HL-60/S4 treated with retinoic acid at 250 ng/mL for 4 days and 3 days (cell line): ENCODE measurements around the gene ZNF385A.

Source experiments
- in situ Hi-C: fragments of 300-500 bp; cut with MboI; formaldehyde crosslinking; loops from 2 replicates; pipeline ENCODE4 v1.7.0; 2022; ENCODE audit warnings: low sequenced_read_pairs

ZNF385A gene

GRCh38 chr12:54394281-54394719 is 9.8 kb upstream of the ZNF385A start:
- in situ Hi-C loops: loop anchor here (25.0 kb wide), 1 partner anchor 407 kb away; the partner anchor contains the start of gene HOXC10

- in situ Hi-C loops: loop anchor here (25.0 kb wide), 1 partner anchor 406 kb away; the partner anchor contains the start of gene HOXC10
Measured at GRCh38 chr12:54393743-54394142, 9.2 kb upstream of the ZNF385A start.

GRCh38 chr12:54393207-54393609 is 8.7 kb upstream of the ZNF385A start:
- in situ Hi-C loops: loop anchor here (25.0 kb wide), 1 partner anchor 406 kb away; the partner anchor contains the start of gene HOXC10

- in situ Hi-C loops: loop anchor here (25.0 kb wide), 1 partner anchor 405 kb away; the partner anchor contains the start of gene HOXC10
Measured at GRCh38 chr12:54392485-54393206, 8.1 kb upstream of the ZNF385A start.

GRCh38 chr12:54390668-54391551 is 6.4 kb upstream of the ZNF385A start:
- in situ Hi-C loops: loop anchor here (25.0 kb wide), 1 partner anchor 404 kb away; the partner anchor contains the start of gene HOXC10

GRCh38 chr12:54390176-54390667 is 5.7 kb upstream of the ZNF385A start:
- in situ Hi-C loops: loop anchor here (25.0 kb wide), 1 partner anchor 403 kb away; the partner anchor contains the start of gene HOXC10

GRCh38 chr12:54389607-54390175 is 5.2 kb upstream of the ZNF385A start:
- in situ Hi-C loops: loop anchor here (25.0 kb wide), 1 partner anchor 402 kb away; the partner anchor contains the start of gene HOXC10

GRCh38 chr12:54389134-54389508 is 4.6 kb upstream of the ZNF385A start:
- in situ Hi-C loops: loop anchor here (25.0 kb wide), 1 partner anchor 402 kb away; the partner anchor contains the start of gene HOXC10

GRCh38 chr12:54388237-54389133 is 4.0 kb upstream of the ZNF385A start:
- in situ Hi-C loops: loop anchor here (25.0 kb wide), 1 partner anchor 401 kb away; the partner anchor contains the start of gene HOXC10

GRCh38 chr12:54387114-54387467 is 2.6 kb upstream of the ZNF385A start:
- in situ Hi-C loops: loop anchor here (25.0 kb wide), 1 partner anchor 400 kb away; the partner anchor contains the start of gene HOXC10

- in situ Hi-C loops: loop anchor here (25.0 kb wide), 1 partner anchor 399 kb away; the partner anchor contains the start of gene HOXC10
Measured at GRCh38 chr12:54386403-54387113, 2.0 kb upstream of the ZNF385A start.

GRCh38 chr12:54385251-54385914 is 850 bp upstream of the ZNF385A start:
- in situ Hi-C loops: loop anchor here (25.0 kb wide), 1 partner anchor 398 kb away; the partner anchor contains the start of gene HOXC10

- in situ Hi-C loops: loop anchor here (25.0 kb wide), 1 partner anchor 396 kb away; the partner anchor contains the start of gene HOXC10
Measured at GRCh38 chr12:54383041-54383609, 1.4 kb downstream of the ZNF385A start.

- in situ Hi-C loops: loop anchor here (25.0 kb wide), 1 partner anchor 394 kb away; the partner anchor contains the start of gene HOXC10
Measured at GRCh38 chr12:54381136-54381535, 3.4 kb downstream of the ZNF385A start.

- in situ Hi-C loops: loop anchor here (10.0 to 25.0 kb wide), 2 partner anchors 145 to 392 kb away; partner anchors contain the start of gene HOXC10
Measured at GRCh38 chr12:54379398-54380201, 4.9 kb downstream of the ZNF385A start.

- in situ Hi-C loops: loop anchor here (10.0 to 25.0 kb wide), 2 partner anchors 144 to 392 kb away; partner anchors contain the start of gene HOXC10
Measured at GRCh38 chr12:54378796-54379397, 5.6 kb downstream of the ZNF385A start.
